HL-60 (cell line): ENCODE measurements around the gene NDUFAF8.

Experiments
- DNase-seq, 2 experiments: peaks; one replicate each; pipeline ENCODE4 v3.0.0-alpha.2; 2010 to 2020; ENCODE audit warnings: low read depth in 1 of 2, low spot score in 1 of 2
- H3K27ac ChIP-seq: fragments of 250-450 bp; sonication (Bioruptor Pico); replicated peaks from 2 replicates; pipeline ENCODE4 v1.5.1; 2020; ENCODE audit warnings: mild to moderate bottlenecking, moderate library complexity
- H3K27me3 ChIP-seq: fragments of 250-450 bp; sonication (Bioruptor Pico); 2 replicates; pipeline ENCODE4 v1.5.1; 2021; ENCODE audit warnings: mild to moderate bottlenecking, moderate library complexity; ENCODE audit not compliant: insufficient read depth, poor library complexity, severe bottlenecking
- H3K4me3 ChIP-seq: replicated peaks from 2 replicates; pipeline ENCODE4 v1.5.1; 2011; ENCODE audit warnings: mild to moderate bottlenecking, control low read depth, low read length; ENCODE audit not compliant: insufficient read depth
- CTCF ChIP-seq: IDR thresholded peaks from one replicate; pipeline ENCODE4 v1.5.1; 2011; ENCODE audit warnings: low read length, control low read depth, inconsistent platforms; ENCODE audit not compliant: insufficient read depth
- GABPA ChIP-seq: IDR thresholded peaks from 2 replicates; pipeline ENCODE4 v1.6.1; 2012; ENCODE audit warnings: low read depth
- POLR2AphosphoS5 ChIP-seq: IDR thresholded peaks from 2 replicates; pipeline ENCODE4 v1.6.1; 2012; ENCODE audit warnings: low read depth
- REST ChIP-seq: IDR thresholded peaks from 2 replicates; pipeline ENCODE4 v1.6.1; 2012; ENCODE audit warnings: low read depth; ENCODE audit not compliant: insufficient replicate concordance
- SPI1 ChIP-seq: IDR thresholded peaks from 2 replicates; pipeline ENCODE4 v1.6.1; 2012; ENCODE audit warnings: low read depth, mild to moderate bottlenecking, borderline replicate concordance

The NDUFAF8 gene

GRCh38 chr17:81212365-81212764, 26.8 kb upstream of the NDUFAF8 start:
- Histone ChIP-seq H3K27me3 (no peaks in the 10 kb centered on the region), H3K4me3 (no peak overlapping the region), H3K27ac (no peak overlapping the region)
- no peak for DNase-seq
- TF ChIP-seq POLR2AphosphoS5 (no peak), GABPA (no peak), SPI1 (no peak), REST (no peak), CTCF (no peak)

- TF ChIP-seq SPI1 (no peak), POLR2AphosphoS5 (no peak), REST (no peak), CTCF (no peak), GABPA (no peak)
- H3K27ac ChIP-seq: no peak overlapping the region
- no peak overlapping the region for H3K4me3 ChIP-seq
- DNase-seq: no peak
- H3K27me3 ChIP-seq: no peaks in the 10 kb centered on the region
These were observed 25.1 kb upstream of the NDUFAF8 start for GRCh38 chr17:81213978-81214377.

GRCh38 chr17:81217491-81217890, 21.6 kb upstream of the NDUFAF8 start:
- Histone ChIP-seq H3K4me3 (no peak overlapping the region), H3K27me3 (no peaks in the 10 kb centered on the region), H3K27ac (no peak overlapping the region)
- DNase-seq: no peak
- TF ChIP-seq CTCF (no peak), GABPA (no peak), REST (no peak), POLR2AphosphoS5 (no peak), SPI1 (no peak)
